Gastroesophageal sphincter (tissue), 4 donors: ENCODE data around the gene ZBTB12. TPM values are rescaled to one million over a fixed set of nuclear protein-coding genes. Genes with fewer than 3 reads are reported as not detected.

Experiments used
- ATAC-seq: fragments of 150-250 bp; one replicate; pipeline ENCODE4 v1.9.1; 2016; ENCODE audit warnings: mild to moderate bottlenecking, moderate library complexity
- H3K27ac ChIP-seq, 4 donors: fragments of 200-600 bp; sonication (generic) in 3 of 4; 1 replicate in 3 of 4; 2 replicates in 1 of 4; pipeline ENCODE4 v1.5.1; 2016 to 2019
- H3K27me3 ChIP-seq: fragments of 200-600 bp; sonication (generic); one replicate; pipeline ENCODE4 v1.5.1; 2019
- H3K36me3 ChIP-seq, 2 donors: fragments of 200-600 bp; sonication (generic); one replicate each; pipeline ENCODE4 v1.5.1; 2019; ENCODE audit warnings: control low read depth in 1 of 2
- H3K4me1 ChIP-seq, 3 donors: fragments of 200-600 bp; sonication (generic); 1 replicate in 2 of 3; 2 replicates in 1 of 3; pipeline ENCODE4 v1.5.1; 2016 to 2019; ENCODE audit warnings: control low read depth in 2 of 3
- H3K4me3 ChIP-seq, 2 donors: fragments of 200-600 bp; sonication (generic); one replicate each; pipeline ENCODE4 v1.5.1; 2019; ENCODE audit warnings: mild to moderate bottlenecking in 1 of 2, moderate library complexity in 1 of 2
- H3K9me3 ChIP-seq, 3 donors: fragments of 200-600 bp; sonication (generic); one replicate each; pipeline ENCODE4 v1.5.1; 2017 to 2019; ENCODE audit warnings: control low read depth in 2 of 3
- EP300 ChIP-seq: sonication (generic); formaldehyde crosslinking; IDR thresholded peaks from one replicate; pipeline ENCODE4 v1.6.1; 2017; ENCODE audit warnings: antibody characterized with exemption, mild to moderate bottlenecking
- POLR2A ChIP-seq, 2 donors: fragments of 450-650 bp; IDR thresholded peaks; one replicate each; pipeline ENCODE4 v1.6.1; 2017; ENCODE audit warnings: antibody characterized with exemption in 2 of 2, mild to moderate bottlenecking in 2 of 2, moderate library complexity in 1 of 2
- POLR2AphosphoS5 ChIP-seq: sonication (generic); formaldehyde crosslinking; IDR thresholded peaks from one replicate; pipeline ENCODE4 v1.6.1; 2017; ENCODE audit warnings: antibody characterized with exemption
- WGBS, 2 donors: methylation state at CpG; one replicate each; pipeline ENCODE4 v1.1.5; 2018; ENCODE audit warnings: low coverage in 1 of 2; 5-methylcytosine and 5-hydroxymethylcytosine counted together
- total RNA-seq, 4 donors: library from RNA; depleted of rRNA; stranded (reverse); fragments of >200 nt; gene quantifications; one replicate each; pipeline ENCODE4 v1.1.0, GENCODE V29; 2016
- TF ChIP-seq, protein P1 (sequence below), 4 experiments: fragments of 200-600 bp in 2 of 4; fragments of 450-650 bp in 2 of 4; sonication (generic) in 1 of 4; IDR thresholded peaks; one replicate each; pipeline ENCODE4 v1.5.1; 2017 to 2019; ENCODE audit warnings: antibody characterized with exemption in 4 of 4, mild to moderate bottlenecking in 2 of 4, moderate library complexity in 2 of 4

ZBTB12 gene
- total RNA-seq, 4 donors from 2014 or later = 0.40 to 2.0 (median 0.86) TPM

DNA sequence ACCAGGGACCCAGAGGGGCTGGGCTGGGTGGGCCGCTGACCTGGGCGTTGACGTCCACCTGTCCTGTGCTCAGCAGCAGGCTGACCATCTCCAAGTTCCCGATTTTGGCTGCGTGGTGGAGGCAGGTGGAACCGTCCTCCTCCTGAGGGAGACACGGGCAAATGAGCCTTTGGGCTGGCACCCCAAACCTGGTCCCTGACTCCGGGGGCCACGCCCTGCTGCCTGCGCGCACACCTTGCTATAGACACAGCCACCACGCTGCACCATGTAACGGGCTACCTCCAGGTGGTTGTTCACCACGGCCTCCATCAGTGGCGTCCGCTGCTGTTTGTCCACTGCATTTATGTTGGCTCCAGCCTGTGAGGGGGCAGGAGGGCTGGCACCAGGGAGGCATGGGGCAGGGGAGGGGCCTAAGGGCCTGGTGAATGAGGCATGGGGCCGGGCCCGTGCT, 15.3 kb downstream of the ZBTB12 start:
- Histone ChIP-seq H3K4me3 (no peak overlapping the region), H3K4me1 (no peaks in the 10 kb centered on the region), H3K9me3 (no peaks in the 10 kb centered on the region), H3K27ac (no peak overlapping the region), H3K27me3 (no peaks in the 10 kb centered on the region), H3K36me3 (peaks cover 0 to 100% of the 10 kb centered on the region in 2 donors)
- no peak for TF ChIP-seq POLR2A (IDR thresholded peaks at IDR 0.05)
- TF ChIP-seq POLR2AphosphoS5 = no peak
- TF ChIP-seq, protein P1, sequence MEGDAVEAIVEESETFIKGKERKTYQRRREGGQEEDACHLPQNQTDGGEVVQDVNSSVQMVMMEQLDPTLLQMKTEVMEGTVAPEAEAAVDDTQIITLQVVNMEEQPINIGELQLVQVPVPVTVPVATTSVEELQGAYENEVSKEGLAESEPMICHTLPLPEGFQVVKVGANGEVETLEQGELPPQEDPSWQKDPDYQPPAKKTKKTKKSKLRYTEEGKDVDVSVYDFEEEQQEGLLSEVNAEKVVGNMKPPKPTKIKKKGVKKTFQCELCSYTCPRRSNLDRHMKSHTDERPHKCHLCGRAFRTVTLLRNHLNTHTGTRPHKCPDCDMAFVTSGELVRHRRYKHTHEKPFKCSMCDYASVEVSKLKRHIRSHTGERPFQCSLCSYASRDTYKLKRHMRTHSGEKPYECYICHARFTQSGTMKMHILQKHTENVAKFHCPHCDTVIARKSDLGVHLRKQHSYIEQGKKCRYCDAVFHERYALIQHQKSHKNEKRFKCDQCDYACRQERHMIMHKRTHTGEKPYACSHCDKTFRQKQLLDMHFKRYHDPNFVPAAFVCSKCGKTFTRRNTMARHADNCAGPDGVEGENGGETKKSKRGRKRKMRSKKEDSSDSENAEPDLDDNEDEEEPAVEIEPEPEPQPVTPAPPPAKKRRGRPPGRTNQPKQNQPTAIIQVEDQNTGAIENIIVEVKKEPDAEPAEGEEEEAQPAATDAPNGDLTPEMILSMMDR (IDR thresholded peaks at IDR 0.05) = no peak
- TF ChIP-seq EP300 = no peak
- ATAC-seq = no peak
- WGBS, 2 donors = 76% methylated on average over 8 of the region's 18 CpGs; no CpG with 5 or more reads in 1 of the 2 donors

DNA sequence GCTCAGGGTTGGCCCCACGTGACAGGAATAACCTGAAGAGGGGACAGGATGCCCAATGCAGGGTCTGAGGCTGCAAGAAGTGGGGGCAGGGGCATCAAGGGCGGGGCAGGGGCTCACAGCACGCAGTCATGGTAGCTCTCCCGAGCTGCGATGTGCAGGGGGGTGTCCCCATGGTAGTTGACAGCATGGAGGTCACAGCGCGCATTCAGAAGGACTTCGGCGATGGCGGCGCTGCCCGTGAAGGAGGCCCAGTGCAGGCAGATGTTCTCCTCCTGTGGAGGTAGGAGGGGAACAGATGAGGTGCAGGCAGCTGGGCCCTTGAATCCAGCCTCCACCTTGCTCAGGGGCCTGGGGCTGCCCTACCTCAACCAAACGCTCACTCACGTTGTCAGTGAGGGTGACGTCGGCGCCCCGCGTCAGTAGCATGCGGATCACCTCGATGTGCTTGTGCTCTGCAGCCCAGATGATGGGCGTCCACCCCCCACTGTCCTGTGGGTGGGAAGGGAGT, 17.3 kb downstream of the ZBTB12 start:
- no peak overlapping the region for H3K27ac ChIP-seq
- H3K4me3 ChIP-seq = no peak overlapping the region
- no peak for ATAC-seq
- H3K9me3 ChIP-seq = no peaks in the 10 kb centered on the region
- no peaks in the 10 kb centered on the region for H3K27me3 ChIP-seq
- peaks cover 0 to 100% of the 10 kb centered on the region in 2 donors for H3K36me3 ChIP-seq
- TF ChIP-seq POLR2AphosphoS5 = no peak
- TF ChIP-seq POLR2A (IDR thresholded peaks at IDR 0.05) = no peak
- TF ChIP-seq, protein P1 (IDR thresholded peaks at IDR 0.05) = no peak
- H3K4me1 ChIP-seq = no peaks in the 10 kb centered on the region
- 80 to 88% methylated on average over 1 to 5 of the region's 22 CpGs for WGBS, 2 donors

DNA sequence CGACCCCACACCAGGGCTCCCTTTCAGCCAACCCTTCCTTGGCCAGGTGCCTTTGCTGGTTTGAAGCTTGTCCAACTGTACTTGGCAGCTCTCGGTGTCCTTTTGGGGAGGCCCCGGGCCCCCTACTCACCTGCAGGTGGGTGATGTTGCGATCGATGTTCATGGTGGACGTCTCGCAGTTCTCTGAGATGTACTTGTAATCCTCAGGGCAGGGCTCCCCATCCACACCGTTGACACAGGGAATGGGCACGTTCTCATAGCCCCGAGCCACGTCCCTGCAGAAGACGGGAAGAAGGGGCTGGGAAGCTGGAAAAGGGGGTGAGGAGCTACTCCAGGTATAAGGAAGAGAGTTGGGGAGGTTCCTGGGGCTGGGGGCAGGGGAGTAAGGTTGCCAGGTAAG, 18.2 kb downstream of the ZBTB12 start:
- peaks cover 0 to 93% of the 10 kb centered on the region in 2 donors for H3K36me3 ChIP-seq
- no peak overlapping the region for H3K27ac ChIP-seq
- H3K4me1 ChIP-seq = no peaks in the 10 kb centered on the region
- WGBS, 2 donors = 75 to 91% methylated on average over 1 to 4 of the region's 12 CpGs
- no peaks in the 10 kb centered on the region for H3K9me3 ChIP-seq
- H3K4me3 ChIP-seq = no peak overlapping the region
- no peak for ATAC-seq
- TF ChIP-seq, protein P1 (IDR thresholded peaks at IDR 0.05) = no peak
- TF ChIP-seq EP300 (no peak), POLR2AphosphoS5 (no peak), POLR2A (IDR thresholded peaks at IDR 0.05) (no peak)
- no peaks in the 10 kb centered on the region for H3K27me3 ChIP-seq

DNA sequence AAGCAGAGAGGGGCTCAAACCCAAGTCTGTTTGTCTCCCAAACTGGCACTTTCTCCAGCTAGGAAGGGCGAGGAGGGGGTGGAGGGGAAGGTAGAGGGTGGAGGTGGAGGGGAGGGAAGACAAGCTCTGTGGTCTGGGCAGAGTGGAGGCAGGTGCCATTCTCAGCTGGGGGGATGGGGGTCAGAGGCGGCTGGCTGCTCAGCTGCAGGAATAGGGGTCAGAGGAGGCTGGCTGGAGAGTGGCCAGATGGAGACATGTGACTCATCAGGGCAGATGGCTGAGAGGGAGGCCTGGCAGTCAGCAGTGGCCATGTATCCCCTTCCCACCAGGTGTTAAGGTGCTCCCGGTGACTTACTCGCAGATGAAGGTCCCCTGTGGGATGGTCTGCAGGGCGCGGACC, 19.5 kb downstream of the ZBTB12 start:
- 17 to 81% methylated on average over 1 to 3 of the region's 6 CpGs for WGBS, 2 donors
- H3K27me3 ChIP-seq = no peaks in the 10 kb centered on the region
- peaks cover 0 to 80% of the 10 kb centered on the region in 2 donors for H3K36me3 ChIP-seq

More for the DNA sequence above, 19.5 kb downstream of the ZBTB12 start:
- no peak overlapping the region for H3K4me3 ChIP-seq
- no peak for ATAC-seq
- no peak overlapping the region for H3K27ac ChIP-seq
- no peaks in the 10 kb centered on the region for H3K4me1 ChIP-seq
- H3K9me3 ChIP-seq = no peaks in the 10 kb centered on the region
- TF ChIP-seq POLR2A (IDR thresholded peaks at IDR 0.05) (no peak), EP300 (no peak), POLR2AphosphoS5 (no peak)
- TF ChIP-seq, protein P1 (IDR thresholded peaks at IDR 0.05) = no peak
